ENCODE measurements around the gene MOCS1.

GRCh38 chr6:39923861-39924260 is 10.4 kb downstream of the MOCS1 start:
- TF ChIP-seq ZFX (IDR thresholded peaks at IDR 0.05; ENCODE audit: borderline replicate concordance): no peak
- TF ChIP-seq, protein P1, sequence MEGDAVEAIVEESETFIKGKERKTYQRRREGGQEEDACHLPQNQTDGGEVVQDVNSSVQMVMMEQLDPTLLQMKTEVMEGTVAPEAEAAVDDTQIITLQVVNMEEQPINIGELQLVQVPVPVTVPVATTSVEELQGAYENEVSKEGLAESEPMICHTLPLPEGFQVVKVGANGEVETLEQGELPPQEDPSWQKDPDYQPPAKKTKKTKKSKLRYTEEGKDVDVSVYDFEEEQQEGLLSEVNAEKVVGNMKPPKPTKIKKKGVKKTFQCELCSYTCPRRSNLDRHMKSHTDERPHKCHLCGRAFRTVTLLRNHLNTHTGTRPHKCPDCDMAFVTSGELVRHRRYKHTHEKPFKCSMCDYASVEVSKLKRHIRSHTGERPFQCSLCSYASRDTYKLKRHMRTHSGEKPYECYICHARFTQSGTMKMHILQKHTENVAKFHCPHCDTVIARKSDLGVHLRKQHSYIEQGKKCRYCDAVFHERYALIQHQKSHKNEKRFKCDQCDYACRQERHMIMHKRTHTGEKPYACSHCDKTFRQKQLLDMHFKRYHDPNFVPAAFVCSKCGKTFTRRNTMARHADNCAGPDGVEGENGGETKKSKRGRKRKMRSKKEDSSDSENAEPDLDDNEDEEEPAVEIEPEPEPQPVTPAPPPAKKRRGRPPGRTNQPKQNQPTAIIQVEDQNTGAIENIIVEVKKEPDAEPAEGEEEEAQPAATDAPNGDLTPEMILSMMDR (IDR thresholded peaks at IDR 0.05): no peak

Data from 22Rv1 (cell line).